Measurements from ENCODE around the gene CIAO1. TPM values are rescaled to one million over a fixed set of nuclear protein-coding genes. Genes with fewer than 3 reads are reported as not detected.

The CIAO1 gene
- total RNA-seq, 3 donors from 2014 or later (not counting 1 experiment from before 2014, with no cell fraction given) = 74.9 to 109 (median 106) TPM

GRCh38 chr2:96319396-96319795 is 53.4 kb downstream of the CIAO1 start:
- peak overlapping the region; percentile 21 for H3K27ac ChIP-seq (ENCODE audit: low read length)
- Mint-ChIP-seq H3K36me3 (no peaks in the 10 kb centered on the region), H3K9me3 (no peaks in the 10 kb centered on the region), H3K4me3 (peak overlapping the region; percentile 68), H3K4me1 (peaks cover 62 to 73% of the 10 kb centered on the region in 2 donors), H3K27me3 (ENCODE audit: low read depth in 2 of 2) (no peaks in the 10 kb centered on the region), H3K27ac (peak overlapping the region; percentile 75 to 89)
- WGBS (ENCODE audit: insufficient coverage) = 71% methylated on average over 1 of the region's 1 CpG
- DNase-seq (no peak), ATAC-seq (no peak)
- no peak overlapping the region for H3K4me3 ChIP-seq (ENCODE audit: low read length)
- intact Hi-C loops (cut with micrococcal nuclease) = no loop called here
- H3K27me3 ChIP-seq (ENCODE audit: control insufficient read depth, insufficient read depth, low read length) = no peaks in the 10 kb centered on the region
- no peaks in the 10 kb centered on the region for H3K36me3 ChIP-seq (ENCODE audit: control insufficient read depth, insufficient read depth, low read length)
- TF ChIP-seq, protein P1, sequence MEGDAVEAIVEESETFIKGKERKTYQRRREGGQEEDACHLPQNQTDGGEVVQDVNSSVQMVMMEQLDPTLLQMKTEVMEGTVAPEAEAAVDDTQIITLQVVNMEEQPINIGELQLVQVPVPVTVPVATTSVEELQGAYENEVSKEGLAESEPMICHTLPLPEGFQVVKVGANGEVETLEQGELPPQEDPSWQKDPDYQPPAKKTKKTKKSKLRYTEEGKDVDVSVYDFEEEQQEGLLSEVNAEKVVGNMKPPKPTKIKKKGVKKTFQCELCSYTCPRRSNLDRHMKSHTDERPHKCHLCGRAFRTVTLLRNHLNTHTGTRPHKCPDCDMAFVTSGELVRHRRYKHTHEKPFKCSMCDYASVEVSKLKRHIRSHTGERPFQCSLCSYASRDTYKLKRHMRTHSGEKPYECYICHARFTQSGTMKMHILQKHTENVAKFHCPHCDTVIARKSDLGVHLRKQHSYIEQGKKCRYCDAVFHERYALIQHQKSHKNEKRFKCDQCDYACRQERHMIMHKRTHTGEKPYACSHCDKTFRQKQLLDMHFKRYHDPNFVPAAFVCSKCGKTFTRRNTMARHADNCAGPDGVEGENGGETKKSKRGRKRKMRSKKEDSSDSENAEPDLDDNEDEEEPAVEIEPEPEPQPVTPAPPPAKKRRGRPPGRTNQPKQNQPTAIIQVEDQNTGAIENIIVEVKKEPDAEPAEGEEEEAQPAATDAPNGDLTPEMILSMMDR (IDR thresholded peaks at IDR 0.05) = no peak
- H3K4me1 ChIP-seq (ENCODE audit: control insufficient read depth, insufficient read depth, low read length) = peaks cover 60% of the 10 kb centered on the region
- H3K9me3 ChIP-seq (ENCODE audit: control insufficient read depth, insufficient read depth, low read length) = no peaks in the 10 kb centered on the region

DNA sequence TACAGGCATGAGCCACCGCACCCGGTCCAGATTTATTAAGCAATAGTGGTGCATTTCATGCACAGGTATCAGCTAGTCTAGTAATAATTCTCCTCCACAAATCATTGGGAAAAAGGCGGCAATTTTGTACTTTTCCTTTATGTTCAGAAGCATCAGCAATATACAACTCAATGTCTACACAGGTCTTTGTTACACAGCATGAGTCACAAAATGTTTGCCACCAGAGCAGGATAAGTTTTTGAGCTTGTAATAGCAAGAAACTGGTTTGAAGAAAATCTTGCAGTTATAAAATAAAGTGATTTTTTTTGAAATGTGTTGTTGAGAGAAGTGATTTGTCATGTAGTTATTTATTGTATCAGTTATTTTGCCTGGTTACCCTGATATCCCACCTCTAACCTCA is 54.3 kb downstream of the CIAO1 start:
- H3K4me1 Mint-ChIP-seq = peaks cover 62 to 76% of the 10 kb centered on the region in 2 donors
- peaks cover 59% of the 10 kb centered on the region for H3K4me1 ChIP-seq (ENCODE audit: control insufficient read depth, insufficient read depth, low read length)
- TF ChIP-seq, protein P1 (IDR thresholded peaks at IDR 0.05) = no peak

DNA sequence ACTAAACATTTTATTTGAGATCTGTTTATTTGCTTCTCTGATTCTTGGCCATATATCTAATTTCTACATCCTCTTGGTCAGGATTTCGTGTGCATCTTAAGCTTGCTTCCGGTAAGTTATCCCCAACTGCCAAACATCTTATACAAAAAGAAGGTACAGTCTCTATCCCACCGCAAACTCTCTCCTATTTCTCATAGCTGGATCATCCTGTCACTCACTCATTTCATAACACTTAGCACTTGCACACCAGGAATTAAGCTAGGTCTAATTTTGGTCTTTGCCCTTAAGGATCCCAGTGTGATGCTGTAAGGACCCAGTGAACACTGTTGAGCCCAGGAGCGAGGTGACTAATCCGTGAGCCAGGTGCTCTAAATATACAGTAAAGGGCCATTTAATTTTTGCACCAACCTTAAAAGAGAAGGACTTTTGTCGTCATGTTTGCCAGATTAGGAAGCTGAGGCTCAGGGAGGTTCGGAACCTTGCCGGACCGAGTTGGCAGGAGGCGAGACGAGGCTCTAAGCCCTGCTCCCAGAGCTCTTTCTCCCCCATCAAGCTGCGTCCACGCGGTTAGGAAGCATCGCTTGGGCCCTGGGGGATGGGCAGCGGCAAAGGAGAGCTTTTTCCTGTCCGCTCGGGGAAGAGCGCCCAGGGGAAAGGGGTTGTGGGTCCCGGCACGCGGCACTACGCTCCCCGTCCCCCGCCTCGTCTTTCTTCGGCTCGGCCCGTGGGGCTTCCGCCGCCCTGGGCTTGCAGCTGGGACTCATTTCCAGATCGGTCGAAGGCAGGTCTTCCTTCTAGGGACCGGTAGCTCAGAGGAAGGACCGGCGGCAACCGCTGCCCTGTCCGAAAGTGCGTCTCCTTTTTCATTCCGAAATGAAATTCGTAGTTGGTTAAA is 55.0 kb downstream of the CIAO1 start:
- ATAC-seq (peak in 2 of 3 donors; percentile 13 to 23), DNase-seq (peak; percentile 21 to 50)
- Mint-ChIP-seq H3K36me3 (no peaks in the 10 kb centered on the region), H3K27me3 (ENCODE audit: low read depth in 2 of 2) (no peaks in the 10 kb centered on the region), H3K9me3 (no peaks in the 10 kb centered on the region), H3K4me3 (peak overlapping the region; percentile 90), H3K27ac (peak overlapping the region; percentile 64 to 75), H3K4me1 (peaks cover 62 to 76% of the 10 kb centered on the region in 2 donors)
- intact Hi-C loops (cut with micrococcal nuclease) = loop anchor here (2.0 to 5.0 kb wide), 2 partner anchors 16 to 54 kb away; partner anchors contain the start of genes CIAO1, SNRNP200 and TMEM127
- WGBS (ENCODE audit: insufficient coverage) = 2% methylated on average over 41 of the region's 41 CpGs
- TF ChIP-seq, protein P1 (IDR thresholded peaks at IDR 0.05) = no peak
- no peaks in the 10 kb centered on the region for H3K9me3 ChIP-seq (ENCODE audit: control insufficient read depth, insufficient read depth, low read length)
- H3K36me3 ChIP-seq (ENCODE audit: control insufficient read depth, insufficient read depth, low read length) = no peaks in the 10 kb centered on the region
- peak overlapping the region; percentile 75 for H3K27ac ChIP-seq (ENCODE audit: low read length)
- peaks cover 59% of the 10 kb centered on the region for H3K4me1 ChIP-seq (ENCODE audit: control insufficient read depth, insufficient read depth, low read length)
- peak overlapping the region; percentile 90 for H3K4me3 ChIP-seq (ENCODE audit: low read length)
- H3K27me3 ChIP-seq (ENCODE audit: control insufficient read depth, insufficient read depth, low read length) = no peaks in the 10 kb centered on the region

More for the DNA sequence above, 54.3 kb downstream of the CIAO1 start:
- no peaks in the 10 kb centered on the region for H3K9me3 ChIP-seq (ENCODE audit: control insufficient read depth, insufficient read depth, low read length)
- no peaks in the 10 kb centered on the region for H3K27me3 ChIP-seq (ENCODE audit: control insufficient read depth, insufficient read depth, low read length)
- Mint-ChIP-seq H3K27ac (peak overlapping the region; percentile 64 to 75), H3K9me3 (no peaks in the 10 kb centered on the region), H3K36me3 (no peaks in the 10 kb centered on the region), H3K4me3 (peak overlapping the region; percentile 90), H3K27me3 (ENCODE audit: low read depth in 2 of 2) (no peaks in the 10 kb centered on the region)
- ATAC-seq = no peak
- no peaks in the 10 kb centered on the region for H3K36me3 ChIP-seq (ENCODE audit: control insufficient read depth, insufficient read depth, low read length)
- WGBS (ENCODE audit: insufficient coverage) = 85% methylated on average over 3 of the region's 3 CpGs
- intact Hi-C loops (cut with micrococcal nuclease) = loop anchor here (2.0 to 5.0 kb wide), 2 partner anchors 16 to 53 kb away; partner anchors contain the start of genes CIAO1, SNRNP200 and TMEM127
- peak overlapping the region; percentile 90 for H3K4me3 ChIP-seq (ENCODE audit: low read length)
- no peak overlapping the region for H3K27ac ChIP-seq (ENCODE audit: low read length)
- no peak for DNase-seq

Other genes with a start within 250 kb of the CIAO1 start
- 1 to 10 TPM; 2.3 to 6.0 (median 3.8) TPM for gene GPAT2, start 231.3 kb upstream of the CIAO1 start, total RNA-seq
- gene ADRA2B, start 149.7 kb upstream of the CIAO1 start, total RNA-seq = 1 to 10 TPM in 1 of 3 donors, under 1 TPM in 2; 0.18 to 1.3 (median 0.38) TPM
- gene ASTL, start 127.7 kb upstream of the CIAO1 start, total RNA-seq = 10 to 100 TPM in 1 of 3 donors, 1 to 10 TPM in 2; 5.5 to 11.3 (median 8.8) TPM
- gene DUSP2, start 120.8 kb upstream of the CIAO1 start, total RNA-seq = 100 to 1,000 TPM; 300 to 564 (median 432) TPM
- gene STARD7, start 57.4 kb upstream of the CIAO1 start, total RNA-seq = 100 to 1,000 TPM in 1 of 3 donors, 10 to 100 TPM in 2; 62.6 to 106 (median 86.1) TPM
- 10 to 100 TPM; 49.8 to 59.3 (median 54.5) TPM for gene TMEM127, start 228 bp upstream of the CIAO1 start, total RNA-seq
- 100 to 1,000 TPM; 207 to 236 (median 228) TPM for gene SNRNP200, start 39.3 kb downstream of the CIAO1 start, total RNA-seq
- gene ITPRIPL1, start 59.1 kb downstream of the CIAO1 start, total RNA-seq = 10 to 100 TPM; 14.1 to 28.7 (median 20.5) TPM
- gene NCAPH, start 69.5 kb downstream of the CIAO1 start, total RNA-seq = 1 to 10 TPM; 2.1 to 2.9 (median 2.7) TPM
- not detected for gene NEURL3, start 239.1 kb downstream of the CIAO1 start, total RNA-seq

Measured in natural killer cell (primary cell).